Kidney (tissue), 14 donors: ENCODE measurements around the gene ATXN3. TPM values are rescaled to one million over a fixed set of nuclear protein-coding genes. Genes with fewer than 3 reads are reported as not detected.

Experiments used
- DNase-seq, 5 donors: peaks; one replicate each; pipeline ENCODE4 v3.0.0-alpha.2; 2013 to 2020
- FAIRE-seq: peaks from 2 replicates; lab custom pipeline; 2012; peaks lifted over from hg19 to GRCh38; lab: Jason Lieb, UNC
- H3K27ac ChIP-seq, 2 donors: one replicate each; pipeline ENCODE4 v1.7.0; 2013; ENCODE audit warnings: low read depth in 2 of 2, low read length in 2 of 2, inconsistent platforms in 1 of 2
- H3K27me3 ChIP-seq: one replicate; pipeline ENCODE4 v1.7.1; 2013; ENCODE audit warnings: low read length, inconsistent platforms; ENCODE audit not compliant: control insufficient read depth, insufficient read depth
- H3K36me3 ChIP-seq, 3 donors: one replicate each; pipeline versions ENCODE4 v1.7.0 to v1.7.1; 2013; ENCODE audit warnings: low read length in 3 of 3, control low read depth in 1 of 3, inconsistent platforms in 1 of 3; ENCODE audit not compliant: insufficient read depth in 3 of 3, control insufficient read depth in 2 of 3
- H3K4me1 ChIP-seq, 3 donors: one replicate each; pipeline versions ENCODE4 v1.7.0 to v1.7.1; 2013; ENCODE audit warnings: low read length in 3 of 3, inconsistent platforms in 1 of 3, low read depth in 1 of 3; ENCODE audit not compliant: control insufficient read depth in 2 of 3, insufficient read depth in 2 of 3
- H3K4me3 ChIP-seq, 3 donors: one replicate each; pipeline versions ENCODE4 v1.7.0 to v1.8.1; 2013; ENCODE audit warnings: low read length in 3 of 3, control low read depth in 1 of 3, inconsistent platforms in 1 of 3
- H3K9ac ChIP-seq, 3 donors: one replicate each; pipeline versions ENCODE4 v1.7.0 to v1.7.1; 2013; ENCODE audit warnings: low read length in 3 of 3, control low read depth in 1 of 3, inconsistent platforms in 1 of 3
- H3K9me3 ChIP-seq, 3 donors: one replicate each; pipeline versions ENCODE4 v1.7.0 to v1.7.1; 2013; ENCODE audit warnings: low read length in 3 of 3, control low read depth in 1 of 3, inconsistent platforms in 1 of 3; ENCODE audit not compliant: control insufficient read depth in 2 of 3, insufficient read depth in 1 of 3
- CTCF ChIP-seq: IDR thresholded peaks from 3 replicates; pipeline ENCODE4 v1.5.1; 2012; ENCODE audit warnings: mild to moderate bottlenecking, moderate library complexity, borderline replicate concordance; ENCODE audit not compliant: insufficient read depth; ENCODE audit errors: extremely low read depth
- intact Hi-C: fragments of 100-400 bp; cut with DNase I; formaldehyde crosslinking; loops from one replicate; pipeline ENCODE4 v1.11.1; 2022
- polyA plus RNA-seq: library from polyadenylated mRNA; stranded (reverse); fragments of 350-450 nt; fragmentation: Illumina TruSeq; extraction: RNeasy Lipid Tissue Mini Kit (QIAGEN cat#74804); gene quantifications from one replicate; pipeline ENCODE4 v1.2.3, GENCODE V29; 2014; ENCODE audit warnings: low read depth, low replicate concordance; ENCODE audit not compliant: insufficient read depth
- total RNA-seq: library from RNA; stranded (reverse); fragmentation: NEBNext Ultra II Directional; extraction: Animal tissue kit (Norgen Biotek cat#: 25700); gene quantifications from one replicate; pipeline ENCODE4 v1.2.1, GENCODE V29; 2021
- donor health status: control.
- donor health status: control.
- donor health status: control.
- donor health status: control.
- donor health status: control.
- donor health status: DM: yes; HTN: yes; CAD: no.
- donor health status: Normal renal cell carcinoma (clear cell type).

Gene ATXN3
- total and polyA plus RNA-seq, 2 donors from 2014 or later = 17.2 to 33.6 TPM

GRCh38 chr14:92134456-92134855 is 28.1 kb upstream of the ATXN3 start:
- H3K9ac ChIP-seq = no peak overlapping the region
- no peaks in the 10 kb centered on the region for H3K9me3 ChIP-seq
- intact Hi-C loops = no loop called here
- no peaks in the 10 kb centered on the region for H3K27me3 ChIP-seq
- no peak overlapping the region for H3K27ac ChIP-seq
- no peak overlapping the region for H3K4me3 ChIP-seq
- H3K4me1 ChIP-seq = no peaks in the 10 kb centered on the region
- FAIRE-seq (no peak), DNase-seq (no peak)
- peaks cover 5 to 37% (median 15%) of the 10 kb centered on the region in 3 donors for H3K36me3 ChIP-seq
- no peak for TF ChIP-seq CTCF

GRCh38 chr14:92122761-92123160 is 16.4 kb upstream of the ATXN3 start:
- Histone ChIP-seq H3K27ac (no peak overlapping the region), H3K4me1 (peaks cover 0 to 2% (median 0%) of the 10 kb centered on the region in 3 donors), H3K9ac (peak overlapping the region in 2 of 3 donors; percentile 84 to 87), H3K36me3 (peaks cover 0 to 3% (median 2%) of the 10 kb centered on the region in 3 donors), H3K27me3 (no peaks in the 10 kb centered on the region), H3K4me3 (peak overlapping the region; percentile 90 to 99 (median 94)), H3K9me3 (no peaks in the 10 kb centered on the region)
- no peak for TF ChIP-seq CTCF
- DNase-seq (no peak), FAIRE-seq (no peak)
- intact Hi-C loops = no loop called here

GRCh38 chr14:92122351-92122677 is 15.9 kb upstream of the ATXN3 start:
- Histone ChIP-seq H3K4me3 (peak overlapping the region; percentile 90 to 99 (median 94)), H3K27ac (peak overlapping the region; percentile 96), H3K4me1 (peaks cover 0 to 2% (median 0%) of the 10 kb centered on the region in 3 donors), H3K36me3 (peaks cover 0 to 4% (median 2%) of the 10 kb centered on the region in 3 donors), H3K27me3 (no peaks in the 10 kb centered on the region), H3K9me3 (no peaks in the 10 kb centered on the region), H3K9ac (peak overlapping the region; percentile 84 to 97 (median 87))
- no peak for FAIRE-seq
- DNase-seq = peak in 2 of 5 donors; percentile 77 to 82
- intact Hi-C loops = no loop called here
- TF ChIP-seq CTCF = no peak
